HepG2 (cell line): Measurements from ENCODE around the gene JPH3. TPM values are rescaled to one million over a fixed set of nuclear protein-coding genes. Genes with fewer than 3 reads are reported as not detected.

Source experiments
- BHLHE40 ChIP-seq: IDR thresholded peaks from 2 replicates; pipeline ENCODE4 v1.6.1; 2011; ENCODE audit warnings: low read length, improper control_type of control experiment
- CCDC6 ChIP-seq: sonication (generic); formaldehyde crosslinking; IDR thresholded peaks from 2 replicates; pipeline ENCODE4 v1.8.1; 2022; ENCODE audit warnings: mild to moderate bottlenecking, missing genetic modification reagents, moderate library complexity
- ERF ChIP-seq: IDR thresholded peaks from 2 replicates; pipeline ENCODE4 v1.6.1; 2018; ENCODE audit warnings: missing biosample characterization, missing genetic modification reagents
- GABPA ChIP-seq, 2 experiments: IDR thresholded peaks; 2 replicates each; pipeline ENCODE4 v1.6.1; 2011 to 2016; ENCODE audit warnings: low read depth in 2 of 2, low read length in 1 of 2, missing biosample characterization in 1 of 2, missing genetic modification characterization in 1 of 2
- HNF4A ChIP-seq: sonication (generic); formaldehyde crosslinking; IDR thresholded peaks from 2 replicates; pipeline ENCODE4 v1.4.0; 2020; ENCODE audit warnings: missing genetic modification reagents
- HOXD1 ChIP-seq: sonication (generic); formaldehyde crosslinking; IDR thresholded peaks from 2 replicates; pipeline ENCODE4 v1.5.0; 2020; ENCODE audit warnings: missing genetic modification reagents
- MAZ ChIP-seq, 2 experiments: sonication (generic) in 1 of 2; formaldehyde crosslinking in 1 of 2; IDR thresholded peaks; 2 replicates each; pipeline versions ENCODE4 v1.5.0 to v1.6.1; 2012 to 2020; ENCODE audit warnings: low read depth in 2 of 2, mild to moderate bottlenecking in 2 of 2, borderline replicate concordance in 1 of 2, improper control_type of control experiment in 1 of 2, low read length in 1 of 2, missing genetic modification reagents in 1 of 2, moderate library complexity in 1 of 2
- MED1 ChIP-seq: sonication (generic); formaldehyde crosslinking; IDR thresholded peaks from 2 replicates; pipeline ENCODE4 v1.4.0; 2020; ENCODE audit warnings: missing genetic modification reagents
- MTA3 ChIP-seq: sonication (generic); formaldehyde crosslinking; IDR thresholded peaks from 2 replicates; pipeline ENCODE4 v1.4.0; 2020; ENCODE audit warnings: missing genetic modification reagents
- NKX3-1 ChIP-seq: sonication (generic); formaldehyde crosslinking; IDR thresholded peaks from 2 replicates; pipeline ENCODE4 v1.5.0; 2020; ENCODE audit warnings: missing genetic modification reagents
- PHF8 ChIP-seq: sonication (generic); formaldehyde crosslinking; IDR thresholded peaks from 2 replicates; pipeline ENCODE4 v1.5.0; 2020; ENCODE audit warnings: missing genetic modification reagents
- RFXAP ChIP-seq: sonication (generic); formaldehyde crosslinking; IDR thresholded peaks from 2 replicates; pipeline ENCODE4 v1.4.0; 2020; ENCODE audit warnings: missing genetic modification reagents, borderline replicate concordance
- ZFP36 ChIP-seq: fragments of 150-350 bp; IDR thresholded peaks from 2 replicates; pipeline ENCODE4 v1.6.1; 2018; ENCODE audit warnings: borderline replicate concordance, low read length, low read depth; ENCODE audit not compliant: partially characterized antibody
- ZFP82 ChIP-seq: sonication (generic); formaldehyde crosslinking; IDR thresholded peaks from 2 replicates; pipeline ENCODE4 v1.5.1; 2020; ENCODE audit warnings: mild to moderate bottlenecking, missing genetic modification reagents, borderline replicate concordance
- ZMYM4 ChIP-seq: sonication (generic); formaldehyde crosslinking; IDR thresholded peaks from 2 replicates; pipeline ENCODE4 v1.8.1; 2023; ENCODE audit warnings: mild to moderate bottlenecking, missing genetic modification reagents
- ZNF253 ChIP-seq: sonication (generic); formaldehyde crosslinking; IDR thresholded peaks from 2 replicates; pipeline ENCODE4 v1.8.0; 2022; ENCODE audit warnings: mild to moderate bottlenecking, missing genetic modification reagents, borderline replicate concordance
- ZNF329 ChIP-seq: sonication (generic); formaldehyde crosslinking; IDR thresholded peaks from 2 replicates; pipeline ENCODE4 v1.9.0; 2021; ENCODE audit warnings: low read depth, mild to moderate bottlenecking, missing genetic modification reagents
- ZNF557 ChIP-seq: sonication (generic); formaldehyde crosslinking; IDR thresholded peaks from 2 replicates; pipeline ENCODE4 v1.4.0; 2020; ENCODE audit warnings: missing genetic modification reagents
- ZNF564 ChIP-seq: sonication (generic); formaldehyde crosslinking; IDR thresholded peaks from 2 replicates; pipeline ENCODE4 v1.8.1; 2023; ENCODE audit warnings: mild to moderate bottlenecking, missing genetic modification reagents
- ZNF766 ChIP-seq: sonication (generic); formaldehyde crosslinking; IDR thresholded peaks from 2 replicates; pipeline ENCODE4 v1.5.0; 2020; ENCODE audit warnings: missing genetic modification reagents, borderline replicate concordance
- ZNF773 ChIP-seq: sonication (generic); formaldehyde crosslinking; IDR thresholded peaks from 2 replicates; pipeline ENCODE4 v1.4.0; 2020; ENCODE audit warnings: missing genetic modification reagents, borderline replicate concordance
- ZNF776 ChIP-seq: sonication (generic); formaldehyde crosslinking; IDR thresholded peaks from 2 replicates; pipeline ENCODE4 v1.4.0; 2020; ENCODE audit warnings: mild to moderate bottlenecking, missing genetic modification reagents
- ZNF780A ChIP-seq: sonication (generic); formaldehyde crosslinking; IDR thresholded peaks from 2 replicates; pipeline ENCODE4 v1.8.0; 2022; ENCODE audit warnings: mild to moderate bottlenecking, missing genetic modification reagents, moderate library complexity
- ZNF83 ChIP-seq: sonication (generic); formaldehyde crosslinking; IDR thresholded peaks from 2 replicates; pipeline ENCODE4 v1.4.0; 2020; ENCODE audit warnings: missing genetic modification reagents, mild to moderate bottlenecking, borderline replicate concordance
- polyA plus RNA-seq, 8 experiments: library from polyadenylated mRNA; depleted of rRNA in 3 of 8; stranded (reverse) in 7 of 8; unstranded in 1 of 8; fragments of >200 nt; fragmentation: Illumina TruSeq in 4 of 8; extraction: Trizol in 4 of 8; gene quantifications; 2 replicates each; pipeline versions ENCODE4 v1.2.1 to v1.2.3, GENCODE V29; 2011 to 2016; ENCODE audit warnings: low read depth in 4 of 8, missing spikeins in 1 of 8, mixed read lengths in 1 of 8; ENCODE audit not compliant: insufficient read depth in 1 of 8
- total RNA-seq, 5 experiments: library from RNA; depleted of rRNA; stranded (reverse); fragments of >200 nt; fragmentation: Illumina TruSeq; extraction: Trizol; gene quantifications; 2 replicates each; pipeline ENCODE4 v1.2.3, GENCODE V29; 2016; ENCODE audit warnings: low read depth in 1 of 5
- TF ChIP-seq, protein P1 (sequence below): IDR thresholded peaks from 2 replicates; pipeline ENCODE4 v1.6.1; 2016
- TF ChIP-seq, protein P2 (sequence below): sonication (generic); formaldehyde crosslinking; IDR thresholded peaks from 2 replicates; pipeline ENCODE4 v1.4.0; 2020; ENCODE audit warnings: mild to moderate bottlenecking, missing genetic modification reagents

Gene JPH3
- total and polyA plus RNA-seq, 2 of the 13 experiments (the other 11 are each of a cell fraction or from before 2014, with no cell fraction given): not detected

DNA sequence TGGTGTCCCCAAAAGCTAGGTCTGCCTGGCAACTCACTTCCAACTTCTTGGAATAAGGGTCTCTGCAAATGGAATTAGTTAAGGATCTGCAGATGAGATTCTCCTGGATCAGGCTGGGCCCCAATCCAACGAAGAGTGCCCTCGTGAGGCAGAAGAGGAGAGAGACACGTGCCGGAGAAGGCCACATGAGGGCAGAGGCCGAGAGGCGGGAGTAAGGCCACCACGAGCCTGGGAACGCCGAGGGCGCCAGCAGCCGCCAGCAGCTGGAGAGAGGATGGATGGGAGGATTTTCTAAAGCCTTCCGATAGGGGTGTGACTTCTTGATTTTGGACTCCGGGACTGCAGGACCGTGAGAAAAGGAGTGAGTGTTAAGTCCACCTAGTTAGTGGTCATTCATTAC, 76.3 kb downstream of the JPH3 start (continued):
- TF ChIP-seq PHF8 (CRISPR knock-in tag) (peak; percentile 25; the same call in 1 of the 2 replicates), ZNF766 (CRISPR knock-in tag) (peak; percentile 94), ZNF253 (0 out of 2 replicates have a peak, but pooled peaks have one; percentile 66), RFXAP (peak; percentile 62; the same call in 1 of the 2 replicates), ZFP82 (CRISPR knock-in tag) (no peak), ZNF564 (peak; percentile 58; the same call in 1 of the 2 replicates), CCDC6 (peak; percentile 47; the same call in 1 of the 2 replicates), ZNF780A (peak; percentile 68; the same call in 1 of the 2 replicates), NKX3-1 (CRISPR knock-in tag) (peak; percentile 93), GABPA (IDR thresholded peaks at IDR 0.05; ENCODE audit: low read depth, low read length) (no peak), GABPA (CRISPR knock-in tag; IDR thresholded peaks at IDR 0.05; ENCODE audit: low read depth) (no peak), ZNF329 (CRISPR knock-in tag) (no peak), HNF4A (CRISPR knock-in tag) (0 out of 2 replicates have a peak, but pooled peaks have one; percentile 7), MAZ (IDR thresholded peaks at IDR 0.05; ENCODE audit: borderline replicate concordance, low read depth, low read length) (no peak), MAZ (CRISPR knock-in tag; IDR thresholded peaks at IDR 0.05; ENCODE audit: low read depth) (0 out of 2 replicates have a peak, but pooled peaks have one; percentile 48), ZNF773 (CRISPR knock-in tag) (peak; percentile 66; the same call in 1 of the 2 replicates), ZNF557 (CRISPR knock-in tag) (peak; percentile 73; the same call in 1 of the 2 replicates), ZMYM4 (CRISPR knock-in tag) (0 out of 2 replicates have a peak, but pooled peaks have one; percentile 17), BHLHE40 (peak; percentile 76; the same call in 1 of the 2 replicates), MTA3 (CRISPR knock-in tag) (no peak), HOXD1 (CRISPR knock-in tag) (no peak), ERF (peak; percentile 68; the same call in 1 of the 2 replicates), ZNF83 (CRISPR knock-in tag) (no peak), ZNF776 (CRISPR knock-in tag) (no peak), ZFP36 (no peak), MED1 (CRISPR knock-in tag) (0 out of 2 replicates have a peak, but pooled peaks have one; percentile 26)
- TF ChIP-seq, protein P1, sequence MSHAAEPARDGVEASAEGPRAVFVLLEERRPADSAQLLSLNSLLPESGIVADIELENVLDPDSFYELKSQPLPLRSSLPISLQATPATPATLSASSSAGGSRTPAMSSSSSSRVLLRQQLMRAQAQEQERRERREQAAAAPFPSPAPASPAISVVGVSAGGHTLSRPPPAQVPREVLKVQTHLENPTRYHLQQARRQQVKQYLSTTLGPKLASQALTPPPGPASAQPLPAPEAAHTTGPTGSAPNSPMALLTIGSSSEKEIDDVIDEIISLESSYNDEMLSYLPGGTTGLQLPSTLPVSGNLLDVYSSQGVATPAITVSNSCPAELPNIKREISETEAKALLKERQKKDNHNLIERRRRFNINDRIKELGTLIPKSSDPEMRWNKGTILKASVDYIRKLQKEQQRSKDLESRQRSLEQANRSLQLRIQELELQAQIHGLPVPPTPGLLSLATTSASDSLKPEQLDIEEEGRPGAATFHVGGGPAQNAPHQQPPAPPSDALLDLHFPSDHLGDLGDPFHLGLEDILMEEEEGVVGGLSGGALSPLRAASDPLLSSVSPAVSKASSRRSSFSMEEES (CRISPR knock-in tag): peak; percentile 76
- TF ChIP-seq, protein P2, sequence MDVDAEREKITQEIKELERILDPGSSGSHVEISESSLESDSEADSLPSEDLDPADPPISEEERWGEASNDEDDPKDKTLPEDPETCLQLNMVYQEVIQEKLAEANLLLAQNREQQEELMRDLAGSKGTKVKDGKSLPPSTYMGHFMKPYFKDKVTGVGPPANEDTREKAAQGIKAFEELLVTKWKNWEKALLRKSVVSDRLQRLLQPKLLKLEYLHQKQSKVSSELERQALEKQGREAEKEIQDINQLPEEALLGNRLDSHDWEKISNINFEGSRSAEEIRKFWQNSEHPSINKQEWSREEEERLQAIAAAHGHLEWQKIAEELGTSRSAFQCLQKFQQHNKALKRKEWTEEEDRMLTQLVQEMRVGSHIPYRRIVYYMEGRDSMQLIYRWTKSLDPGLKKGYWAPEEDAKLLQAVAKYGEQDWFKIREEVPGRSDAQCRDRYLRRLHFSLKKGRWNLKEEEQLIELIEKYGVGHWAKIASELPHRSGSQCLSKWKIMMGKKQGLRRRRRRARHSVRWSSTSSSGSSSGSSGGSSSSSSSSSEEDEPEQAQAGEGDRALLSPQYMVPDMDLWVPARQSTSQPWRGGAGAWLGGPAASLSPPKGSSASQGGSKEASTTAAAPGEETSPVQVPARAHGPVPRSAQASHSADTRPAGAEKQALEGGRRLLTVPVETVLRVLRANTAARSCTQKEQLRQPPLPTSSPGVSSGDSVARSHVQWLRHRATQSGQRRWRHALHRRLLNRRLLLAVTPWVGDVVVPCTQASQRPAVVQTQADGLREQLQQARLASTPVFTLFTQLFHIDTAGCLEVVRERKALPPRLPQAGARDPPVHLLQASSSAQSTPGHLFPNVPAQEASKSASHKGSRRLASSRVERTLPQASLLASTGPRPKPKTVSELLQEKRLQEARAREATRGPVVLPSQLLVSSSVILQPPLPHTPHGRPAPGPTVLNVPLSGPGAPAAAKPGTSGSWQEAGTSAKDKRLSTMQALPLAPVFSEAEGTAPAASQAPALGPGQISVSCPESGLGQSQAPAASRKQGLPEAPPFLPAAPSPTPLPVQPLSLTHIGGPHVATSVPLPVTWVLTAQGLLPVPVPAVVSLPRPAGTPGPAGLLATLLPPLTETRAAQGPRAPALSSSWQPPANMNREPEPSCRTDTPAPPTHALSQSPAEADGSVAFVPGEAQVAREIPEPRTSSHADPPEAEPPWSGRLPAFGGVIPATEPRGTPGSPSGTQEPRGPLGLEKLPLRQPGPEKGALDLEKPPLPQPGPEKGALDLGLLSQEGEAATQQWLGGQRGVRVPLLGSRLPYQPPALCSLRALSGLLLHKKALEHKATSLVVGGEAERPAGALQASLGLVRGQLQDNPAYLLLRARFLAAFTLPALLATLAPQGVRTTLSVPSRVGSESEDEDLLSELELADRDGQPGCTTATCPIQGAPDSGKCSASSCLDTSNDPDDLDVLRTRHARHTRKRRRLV (CRISPR knock-in tag): no peak
